Measurements from ENCODE around the gene APOL1. TPM values are rescaled to one million over a fixed set of nuclear protein-coding genes. Genes with fewer than 3 reads are reported as not detected.

APOL1 gene, protein sequence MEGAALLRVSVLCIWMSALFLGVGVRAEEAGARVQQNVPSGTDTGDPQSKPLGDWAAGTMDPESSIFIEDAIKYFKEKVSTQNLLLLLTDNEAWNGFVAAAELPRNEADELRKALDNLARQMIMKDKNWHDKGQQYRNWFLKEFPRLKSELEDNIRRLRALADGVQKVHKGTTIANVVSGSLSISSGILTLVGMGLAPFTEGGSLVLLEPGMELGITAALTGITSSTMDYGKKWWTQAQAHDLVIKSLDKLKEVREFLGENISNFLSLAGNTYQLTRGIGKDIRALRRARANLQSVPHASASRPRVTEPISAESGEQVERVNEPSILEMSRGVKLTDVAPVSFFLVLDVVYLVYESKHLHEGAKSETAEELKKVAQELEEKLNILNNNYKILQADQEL
- total RNA-seq = 2.8 and 6.1 TPM in 2 replicates

DNA sequence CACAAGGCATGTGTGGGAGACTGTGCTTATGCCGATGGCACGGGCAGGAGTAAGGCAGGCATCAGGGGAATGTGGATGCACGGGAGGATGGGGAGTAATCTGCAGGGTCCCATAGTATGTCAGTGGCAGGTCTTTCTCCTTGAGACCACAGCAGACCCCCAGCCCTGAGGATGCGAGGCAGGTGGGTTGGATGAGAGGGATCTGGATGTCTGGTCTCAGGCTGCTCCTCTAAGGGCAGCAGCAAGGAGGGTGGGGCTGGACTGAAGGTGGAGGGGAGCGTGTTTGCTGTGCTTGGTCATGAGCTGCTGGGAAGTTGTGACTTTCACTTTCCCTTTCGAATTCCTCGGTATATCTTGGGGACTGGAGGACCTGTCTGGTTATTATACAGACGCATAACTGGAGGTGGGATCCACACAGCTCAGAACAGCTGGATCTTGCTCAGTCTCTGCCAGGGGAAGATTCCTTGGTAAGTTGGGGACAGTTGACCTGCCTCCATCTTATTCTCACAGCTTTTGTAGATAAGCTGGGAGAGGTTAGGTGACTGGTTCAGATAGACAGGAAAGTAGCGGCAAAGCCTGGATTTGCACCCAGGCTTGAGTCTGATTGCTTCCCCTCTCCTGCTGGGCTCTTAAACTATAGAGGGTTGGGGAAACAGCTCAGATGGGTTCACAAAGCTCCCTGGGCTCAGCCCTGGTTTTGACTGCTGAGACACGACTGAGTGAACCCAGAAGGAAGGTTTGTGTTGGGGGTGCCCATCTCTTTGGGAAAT lies at the start of gene APOL1:
TSS of gene APOL1 (plus strand) at position 380 of the 769 bp plus-strand sequence. CDS start 1,823 bp downstream, outside the sequence.

DNA sequence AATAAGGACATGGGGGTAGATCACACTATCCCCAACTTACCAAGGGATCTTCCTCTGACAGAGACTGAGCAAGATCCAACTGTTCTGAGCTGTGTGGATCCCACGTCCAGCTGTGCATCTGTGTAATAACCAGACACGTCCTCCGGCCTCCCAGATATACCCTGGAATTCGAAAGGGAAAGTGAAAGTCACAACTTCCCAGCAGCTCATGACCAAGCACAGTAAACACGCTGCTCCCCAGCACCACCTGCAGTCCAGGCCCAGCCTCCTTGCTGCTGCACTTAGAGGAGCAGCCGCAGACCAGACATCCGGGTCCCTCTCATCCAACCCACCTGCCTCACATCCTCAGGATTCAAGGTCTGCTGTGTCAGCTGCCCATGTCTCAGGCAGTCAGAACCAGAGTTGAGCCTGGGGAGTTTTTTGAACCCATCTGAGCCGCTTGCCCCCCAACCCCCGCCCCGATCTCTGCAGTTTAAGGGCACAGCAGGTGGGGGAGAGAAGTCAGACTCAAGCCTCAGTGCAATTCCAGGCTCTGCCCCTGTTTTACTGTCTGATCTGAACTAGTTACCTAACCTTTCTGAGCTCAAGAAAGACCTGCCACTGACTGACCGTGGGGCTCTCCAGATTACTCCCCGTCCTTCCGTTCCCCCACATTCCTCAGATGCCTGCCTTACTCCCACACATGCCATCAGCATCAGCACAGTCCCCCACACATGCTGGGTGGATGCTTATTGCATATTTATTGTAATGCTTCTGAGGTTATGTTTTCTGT lies 13.3 kb upstream of the APOL1 start, which contains the start of gene APOL2:
TSS of gene APOL2 (minus strand) at position 127 of the 771 bp plus-strand sequence. CDS start 6,365 bp downstream, outside the sequence.

Other genes with a start within 250 kb of the APOL1 start
- 104 and 117 TPM in 2 replicates for gene RBFOX2, start 224.3 kb upstream of the APOL1 start, total RNA-seq
- 8.8 and 17.8 TPM in 2 replicates for gene APOL3, start 92.4 kb upstream of the APOL1 start, total RNA-seq
- gene APOL4, start 51.3 kb upstream of the APOL1 start, total RNA-seq = 2.1 and 2.2 TPM in 2 replicates
- 38.4 and 45.0 TPM in 2 replicates for gene APOL2, start 13.6 kb upstream of the APOL1 start, total RNA-seq
- 215 and 459 TPM in 2 replicates for gene MYH9, start 134.8 kb downstream of the APOL1 start, total RNA-seq
- 66.7 and 101 TPM in 2 replicates for gene TXN2, start 228.5 kb downstream of the APOL1 start, total RNA-seq

Data from pericardium fibroblast (primary cell).